ENCODE results near the gene SNX25.
"Not testable (repeated sequence)": the region's sequence is repeated elsewhere in the genome, so short reads cannot be mapped to it uniquely, and the experiment has no call there.

The SNX25 gene

DNA sequence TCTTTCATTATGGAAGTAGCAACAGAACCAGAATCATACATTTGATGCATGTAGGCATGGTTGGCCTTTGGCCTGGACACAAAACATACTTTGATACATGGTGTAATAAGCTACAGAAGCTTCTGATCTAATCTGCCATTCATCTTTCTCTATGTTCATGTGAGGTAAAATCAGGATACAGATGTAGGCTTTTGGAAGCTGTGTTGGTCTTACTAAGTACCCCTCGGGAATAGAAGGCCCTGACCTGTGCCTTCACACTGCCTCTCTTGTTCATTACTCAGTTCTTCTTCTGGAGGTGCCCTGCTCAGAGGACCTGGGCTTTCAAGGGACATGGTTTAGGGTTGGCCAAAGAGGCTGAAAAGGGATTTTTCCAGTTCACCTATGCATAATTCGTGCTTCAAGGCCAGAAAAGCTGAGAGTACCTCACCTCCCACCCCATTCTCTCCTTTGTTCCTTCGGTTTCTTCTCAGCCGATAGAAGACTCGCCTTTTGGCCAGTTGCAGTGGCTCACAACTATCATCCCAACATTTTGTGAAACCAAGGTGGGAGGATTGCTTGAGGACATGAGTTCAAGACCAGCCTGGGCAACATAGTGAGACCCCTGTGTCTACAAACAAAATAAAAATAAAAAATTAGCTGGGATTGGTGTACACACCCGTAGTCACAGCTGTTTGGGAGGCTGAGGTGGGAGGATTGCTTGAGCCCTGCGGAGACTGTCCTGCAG is 25.9 kb downstream of the SNX25 start:
- no peak for DNase-seq

DNA sequence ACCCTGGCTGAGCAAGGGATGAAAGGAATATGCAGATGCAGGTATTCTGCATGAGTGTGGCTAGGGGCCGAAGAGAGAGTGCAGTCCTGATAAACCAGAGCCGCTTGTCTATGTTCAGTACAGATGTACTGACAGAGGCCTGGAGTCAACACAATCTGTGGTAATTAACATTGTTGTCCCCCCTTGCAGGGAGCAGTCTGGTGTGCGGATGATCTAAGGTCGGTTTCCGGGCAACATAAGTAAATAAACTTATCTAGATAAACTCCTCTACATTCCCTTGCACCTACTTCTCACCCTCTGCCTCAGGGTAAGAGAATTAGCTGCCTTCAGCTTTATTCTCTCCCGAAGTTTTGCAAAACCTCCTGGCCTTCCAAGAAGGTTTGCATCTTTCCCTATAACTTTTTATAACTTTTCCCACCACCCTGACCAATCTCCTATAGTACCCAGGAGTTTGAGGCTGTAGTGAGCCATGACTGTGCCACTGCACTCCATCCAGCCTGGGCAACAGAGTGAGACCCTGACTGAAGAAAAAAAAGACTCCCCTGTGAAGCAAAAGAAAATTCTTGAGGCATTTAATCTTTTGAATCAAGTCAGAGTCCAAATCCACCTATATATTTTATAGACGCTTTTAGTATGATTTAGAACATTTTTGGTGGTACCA is 26.6 kb downstream of the SNX25 start:
- no peak for DNase-seq

DNA sequence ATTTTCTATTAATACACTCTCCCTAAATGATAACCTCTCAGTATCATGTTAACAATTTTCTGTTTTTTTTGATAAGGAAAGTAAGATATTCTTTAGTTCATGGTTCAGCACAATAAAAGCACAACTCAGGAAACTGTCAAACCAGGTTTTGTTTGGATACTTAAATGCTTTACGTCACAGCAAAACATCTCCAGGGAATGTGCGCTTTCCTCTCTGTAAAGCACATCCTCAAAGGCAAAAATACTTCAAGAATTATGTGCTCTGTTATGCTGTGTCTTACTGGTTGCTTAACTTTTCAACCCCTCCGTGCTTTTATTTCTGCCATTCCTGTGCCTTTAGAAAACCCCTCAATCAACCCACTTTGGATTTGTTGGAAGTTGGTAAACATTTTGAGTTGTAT is 27.8 kb downstream of the SNX25 start:
- DNase-seq, result no peak

DNA sequence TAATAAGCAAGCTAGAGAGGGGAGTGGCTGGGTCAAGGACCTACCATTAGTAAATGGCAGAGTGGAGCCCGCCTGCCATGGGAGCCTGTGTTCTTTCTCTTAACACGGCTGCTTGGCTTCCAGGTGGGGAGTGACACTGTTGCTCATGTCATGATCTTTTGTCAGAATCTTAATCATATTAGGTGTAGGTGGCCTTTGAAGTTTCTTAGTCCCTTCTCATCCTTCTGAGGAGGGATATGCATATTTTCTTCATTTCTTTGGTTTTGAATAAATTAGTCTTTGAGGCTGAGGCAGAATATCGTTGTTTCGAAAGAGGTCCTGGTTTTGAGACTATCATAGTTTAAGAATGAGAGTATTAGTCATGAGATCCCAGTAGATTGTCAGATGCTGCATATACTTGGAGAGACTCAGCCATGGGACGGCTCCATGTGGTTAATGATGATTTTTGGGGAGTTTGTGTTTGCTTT is 28.9 kb downstream of the SNX25 start:
- no peak for DNase-seq

DNA sequence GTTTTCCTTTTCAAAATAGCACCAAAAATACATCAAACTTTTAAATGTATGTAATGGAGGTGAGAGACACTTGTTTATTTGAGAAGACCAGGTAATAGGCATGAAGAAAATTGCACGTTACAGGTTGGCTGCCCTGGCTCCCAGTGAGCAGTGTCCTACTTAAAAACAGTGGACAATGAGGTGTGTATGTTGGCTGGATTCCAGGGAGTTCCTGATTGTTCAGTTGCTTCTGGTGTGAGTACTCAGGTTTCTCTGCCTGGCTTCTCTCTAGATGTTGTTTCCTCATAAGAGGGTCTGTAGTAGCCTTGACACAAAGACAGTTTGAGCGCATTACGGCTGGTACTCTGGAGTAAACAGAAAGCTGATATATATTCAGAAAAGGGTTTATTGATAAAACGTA is 29.4 kb downstream of the SNX25 start:
- DNase-seq, result no peak

DNA sequence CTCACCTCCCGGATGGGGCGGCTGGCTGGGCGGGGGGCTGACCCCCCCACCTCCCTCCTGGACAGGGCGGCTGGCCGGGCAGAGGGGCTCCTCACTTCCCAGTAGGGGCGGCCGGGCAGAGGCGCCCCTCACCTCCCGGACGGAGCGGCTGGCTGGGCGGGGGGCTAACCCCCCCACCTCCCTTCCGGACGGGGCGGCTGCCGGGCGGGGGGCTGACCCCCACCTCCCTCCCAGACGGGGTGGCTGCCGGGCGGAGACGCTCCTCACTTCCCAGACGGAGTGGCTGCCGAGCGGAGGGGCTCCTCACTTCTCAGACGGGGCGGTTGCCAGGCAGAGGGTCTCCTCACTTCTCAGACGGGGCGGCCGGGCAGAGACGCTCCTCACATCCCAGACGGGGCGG is 31.1 kb downstream of the SNX25 start:
- not testable (repeated sequence) for DNase-seq

DNA sequence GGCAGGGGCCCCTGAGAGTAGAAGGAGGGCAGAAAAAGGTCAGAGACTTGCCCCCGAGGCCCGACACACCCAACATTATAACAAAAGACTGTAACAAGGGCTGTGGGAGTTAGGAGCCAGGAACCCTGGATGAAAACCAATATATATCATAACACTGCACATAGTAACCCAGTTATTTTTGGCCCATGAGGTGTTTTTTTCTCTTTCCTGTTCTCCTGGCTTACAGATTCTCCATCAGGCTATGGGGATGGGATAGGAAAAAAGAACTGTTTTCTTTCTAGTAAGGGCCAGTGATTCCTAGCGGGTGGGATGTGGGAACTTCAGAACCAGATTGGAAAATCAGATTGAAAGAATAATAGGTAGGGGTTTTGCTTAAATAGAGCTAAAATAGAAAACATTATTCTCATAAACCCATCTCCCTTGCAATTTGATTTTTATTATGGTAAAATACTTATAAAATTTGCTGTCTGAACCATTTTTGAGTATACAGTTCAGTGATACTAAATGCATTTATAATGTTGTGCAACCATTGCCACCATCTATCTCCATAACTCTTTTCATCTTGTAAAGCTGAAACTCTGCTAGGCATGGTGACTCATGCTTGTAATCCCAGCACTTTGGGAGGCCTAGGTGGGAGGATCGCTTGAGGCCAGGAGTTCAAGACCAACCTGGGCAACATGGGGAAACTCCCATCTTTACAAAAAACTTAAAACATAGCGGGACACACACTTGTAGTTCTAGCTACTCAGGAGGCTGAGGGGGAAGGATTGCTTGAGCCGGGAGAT is 33.5 kb downstream of the SNX25 start:
- no peak for DNase-seq

DNA sequence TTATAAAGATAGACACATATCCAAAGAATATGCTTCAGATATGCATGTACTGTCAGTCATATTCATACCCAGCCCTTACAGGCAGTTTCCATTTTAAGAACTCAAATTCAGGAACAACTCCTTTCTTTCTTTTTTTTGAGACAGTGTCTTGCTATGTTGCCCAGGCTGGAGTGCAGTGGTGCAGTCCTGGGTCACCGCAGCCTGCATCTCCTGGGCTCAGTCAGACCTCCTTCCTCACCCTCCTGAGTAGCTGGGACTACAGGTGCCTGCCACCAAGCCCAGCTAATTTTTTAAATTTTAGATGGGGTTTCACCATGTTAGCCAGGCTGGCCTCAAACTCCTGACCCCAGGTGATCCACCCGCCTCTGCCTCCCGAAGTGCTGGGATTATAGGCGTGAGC is 34.5 kb downstream of the SNX25 start:
- no peak for DNase-seq

DNA sequence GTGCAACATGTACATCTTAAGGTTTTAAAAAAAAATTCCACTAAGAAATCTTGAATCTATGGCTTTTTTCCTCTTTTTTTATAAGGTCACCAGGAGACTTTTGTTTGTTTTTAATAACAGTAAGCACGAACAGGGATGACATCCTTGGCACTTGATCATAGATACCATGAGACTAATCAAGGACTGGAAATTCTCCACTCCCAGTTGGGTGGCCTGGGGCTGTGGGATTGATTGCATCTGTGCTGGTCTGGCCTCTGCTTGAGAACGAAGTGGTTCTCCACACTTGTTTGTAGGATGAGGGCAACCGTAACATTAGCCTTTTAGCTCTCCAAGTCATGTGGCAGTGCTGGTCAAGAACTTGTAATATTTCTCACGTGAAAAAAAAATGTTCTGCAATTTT is 35.4 kb downstream of the SNX25 start:
- DNase-seq, result no peak

DNA sequence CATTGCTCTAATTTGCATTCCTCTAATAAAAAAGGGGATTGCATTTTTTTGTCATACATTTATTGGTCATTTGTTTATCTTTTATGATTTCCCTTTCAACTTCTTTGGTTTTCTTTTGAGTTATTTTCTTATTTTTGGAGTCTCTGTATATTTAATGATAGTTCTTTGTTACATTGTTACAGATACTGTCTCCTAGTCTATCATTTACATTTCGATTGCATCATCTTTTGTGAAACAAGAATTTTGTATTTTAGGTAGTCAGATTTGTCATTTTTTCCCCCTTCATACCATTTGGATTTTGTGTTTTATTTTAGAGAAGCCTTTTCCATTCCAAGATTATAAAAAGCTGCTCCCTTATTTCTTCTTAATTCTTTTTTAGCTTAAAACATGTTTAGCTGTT is 37.1 kb downstream of the SNX25 start:
- no peak for DNase-seq

DNA sequence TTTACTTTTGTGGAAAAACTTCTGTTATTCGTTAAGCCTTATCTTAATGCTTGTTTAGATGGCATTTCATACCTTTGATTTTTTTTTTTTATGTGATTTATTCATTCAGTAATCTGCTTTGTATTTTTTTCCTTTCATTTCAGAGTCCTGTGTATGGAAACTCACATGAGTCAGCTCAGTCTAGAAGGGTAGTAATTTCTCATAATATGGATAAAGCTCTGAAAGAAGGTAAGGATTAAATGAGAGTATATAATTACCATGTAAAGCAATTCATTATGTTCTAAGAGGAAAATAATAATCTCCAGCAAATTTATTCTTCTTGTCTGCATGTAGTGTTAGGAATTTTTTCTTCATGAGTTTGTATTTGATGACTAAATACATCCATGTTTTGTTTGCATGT is 37.8 kb downstream of the SNX25 start:
- DNase-seq, result no peak

DNA sequence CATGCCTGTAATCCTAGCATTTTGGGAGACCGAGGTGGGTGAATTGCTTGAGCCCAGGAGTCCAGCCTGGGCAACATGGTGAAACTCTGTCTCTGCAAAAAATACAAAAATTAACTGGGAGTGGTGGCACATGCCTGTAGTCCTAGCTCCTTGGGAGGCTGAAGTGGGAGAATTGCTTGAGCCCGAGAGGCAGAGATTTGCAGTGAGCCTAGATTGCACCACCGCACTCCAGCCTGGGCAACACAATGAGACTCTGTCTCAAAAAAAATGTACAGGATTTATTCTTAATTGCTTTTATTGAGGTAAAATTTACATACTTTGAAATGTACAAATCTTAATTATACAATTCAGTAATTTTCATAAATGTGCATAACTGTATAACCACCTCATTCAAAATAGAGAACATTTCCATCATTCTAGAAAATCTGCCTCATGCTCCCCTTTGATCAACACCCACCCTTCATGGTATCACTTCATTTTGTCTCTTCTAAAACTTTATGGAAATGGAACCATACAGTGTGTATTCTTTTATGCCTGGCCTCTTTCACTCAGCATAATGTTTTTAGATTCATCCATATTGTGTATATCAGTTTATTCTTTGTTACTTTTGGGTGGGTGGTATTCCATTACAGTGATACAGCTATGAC is 39.1 kb downstream of the SNX25 start:
- no peak for DNase-seq

DNA sequence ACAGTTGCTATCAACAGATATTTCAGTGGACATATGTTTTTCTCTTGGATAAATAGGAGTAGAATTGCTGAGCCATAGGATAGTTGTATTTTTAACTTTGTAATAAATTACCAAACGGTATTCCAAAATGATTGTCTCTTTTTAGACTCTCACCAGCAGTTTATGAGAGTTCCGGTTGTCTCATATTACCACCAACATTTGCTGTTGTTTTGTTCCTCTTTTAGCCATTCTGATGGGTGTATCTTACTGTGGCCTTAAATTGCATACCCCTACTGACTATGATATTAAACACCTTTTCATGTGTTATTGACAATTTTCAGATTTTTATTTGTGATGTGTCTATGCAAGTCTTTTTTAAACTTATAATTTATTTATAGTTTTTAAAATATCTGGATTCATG is 39.7 kb downstream of the SNX25 start:
- no peak for DNase-seq

DNA sequence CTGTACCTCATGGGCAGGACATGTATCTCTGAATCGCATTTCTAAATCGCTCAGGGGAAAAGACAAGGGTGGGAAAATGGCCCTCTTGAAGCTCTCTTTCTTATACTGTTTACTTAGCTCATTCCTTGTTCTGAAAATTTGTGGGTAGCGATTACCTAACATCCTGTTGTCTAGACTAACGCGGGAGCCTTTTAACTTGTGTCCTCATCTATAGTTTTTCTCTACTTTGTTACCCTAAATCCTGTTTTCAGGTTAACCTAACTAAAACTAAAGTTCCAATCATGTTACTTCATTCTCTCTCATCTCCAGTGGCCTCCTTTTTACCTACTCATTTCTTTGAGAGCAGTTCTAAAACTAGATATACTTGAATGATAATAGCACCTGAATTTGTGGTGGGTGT is 45.0 kb downstream of the SNX25 start:
- DNase-seq, result no peak

DNA sequence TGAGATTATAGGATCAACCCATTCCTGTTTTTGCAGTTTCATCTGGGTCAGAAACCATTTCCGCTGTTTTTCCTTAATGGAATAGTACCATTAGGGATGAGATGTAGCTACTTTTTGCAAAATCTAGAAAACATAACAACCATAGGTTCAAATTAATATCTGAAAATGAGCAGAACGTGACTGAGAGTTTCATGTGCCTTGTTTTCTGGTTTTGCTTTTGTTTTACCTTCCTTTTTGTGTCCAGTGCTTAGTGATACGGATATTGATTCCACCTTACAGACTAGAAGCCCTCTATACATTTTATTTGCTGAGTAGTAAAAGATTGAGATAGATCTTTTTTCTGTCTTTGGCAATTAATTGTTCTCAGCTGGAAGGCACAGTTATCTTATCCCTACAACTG is 46.5 kb downstream of the SNX25 start:
- no peak for DNase-seq

DNA sequence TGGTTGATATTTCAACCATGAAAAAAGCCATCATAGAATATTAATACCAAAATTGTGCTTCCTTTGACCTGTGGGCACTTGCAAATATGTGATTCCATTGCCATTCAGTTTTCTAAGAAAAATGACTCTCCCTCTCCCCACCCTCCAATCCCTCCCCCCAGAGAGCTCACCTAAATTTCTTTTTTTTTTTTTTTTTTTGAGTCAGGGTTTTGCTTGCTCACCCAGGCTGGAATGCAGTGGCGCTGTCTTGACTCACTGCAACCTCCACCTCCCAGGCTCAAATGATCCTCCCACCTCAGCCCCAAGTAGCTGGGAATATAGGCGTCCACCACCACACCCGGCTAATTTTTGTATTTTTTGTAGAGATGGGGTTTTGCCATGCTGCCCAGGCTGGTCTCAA is 47.0 kb downstream of the SNX25 start:
- DNase-seq, result peak; percentile 3

DNA sequence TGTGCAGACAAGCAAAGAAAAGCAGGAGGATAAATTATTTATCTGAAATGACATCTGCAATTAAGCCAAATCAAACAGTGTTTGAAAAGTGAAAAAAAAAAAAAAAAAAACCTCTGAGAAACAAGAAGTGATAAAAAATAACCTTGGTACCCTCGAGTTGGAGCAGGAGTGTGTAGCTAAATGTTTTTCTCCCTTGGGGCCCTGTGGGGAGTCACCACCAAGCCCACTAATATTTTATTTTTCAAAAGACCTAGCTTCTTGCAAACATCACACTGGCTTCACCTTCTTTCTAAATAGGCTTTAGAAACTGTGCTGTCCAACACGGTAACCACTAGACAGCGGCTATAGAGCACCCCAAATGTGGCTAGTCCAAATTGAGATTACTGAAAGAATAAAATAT is 47.7 kb downstream of the SNX25 start:
- DNase-seq, result no peak

DNA sequence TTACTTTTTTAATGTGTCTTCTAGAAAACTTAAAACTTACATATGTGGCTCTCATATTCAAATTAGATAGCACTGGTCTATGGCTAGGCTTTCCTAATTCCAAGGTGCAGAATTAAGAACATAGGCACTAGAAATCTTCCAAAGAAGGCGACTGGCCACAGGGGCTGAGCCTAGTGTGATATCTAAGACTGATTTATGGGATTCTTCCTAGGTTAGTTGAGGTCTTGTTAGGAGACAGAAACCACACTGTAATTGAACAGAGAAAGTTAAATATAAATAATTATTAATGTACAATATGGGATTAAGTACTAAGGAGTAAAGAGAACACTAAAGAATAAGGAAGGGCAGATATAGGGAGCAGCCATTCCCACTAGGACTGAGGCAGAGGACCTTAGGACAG is 48.3 kb downstream of the SNX25 start:
- no peak for DNase-seq

DNA sequence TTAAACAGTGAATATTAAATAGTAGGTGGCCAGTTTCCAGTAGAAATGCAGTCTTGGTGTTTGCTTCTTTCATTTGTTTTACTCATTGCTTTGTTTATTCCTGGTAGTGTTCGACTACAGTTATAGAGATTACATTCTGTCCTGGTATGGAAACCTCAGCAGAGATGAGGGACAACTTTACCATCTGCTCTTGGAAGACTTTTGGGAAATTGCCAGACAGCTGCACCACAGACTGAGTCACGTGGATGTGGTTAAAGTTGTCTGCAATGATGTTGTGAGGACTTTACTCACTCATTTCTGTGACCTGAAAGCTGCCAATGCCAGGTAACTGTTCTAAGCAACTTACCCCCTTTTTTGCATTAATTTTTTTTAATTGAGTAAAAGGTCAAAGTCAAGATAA is 49.3 kb downstream of the SNX25 start:
- DNase-seq, result not testable (repeated sequence)

DNA sequence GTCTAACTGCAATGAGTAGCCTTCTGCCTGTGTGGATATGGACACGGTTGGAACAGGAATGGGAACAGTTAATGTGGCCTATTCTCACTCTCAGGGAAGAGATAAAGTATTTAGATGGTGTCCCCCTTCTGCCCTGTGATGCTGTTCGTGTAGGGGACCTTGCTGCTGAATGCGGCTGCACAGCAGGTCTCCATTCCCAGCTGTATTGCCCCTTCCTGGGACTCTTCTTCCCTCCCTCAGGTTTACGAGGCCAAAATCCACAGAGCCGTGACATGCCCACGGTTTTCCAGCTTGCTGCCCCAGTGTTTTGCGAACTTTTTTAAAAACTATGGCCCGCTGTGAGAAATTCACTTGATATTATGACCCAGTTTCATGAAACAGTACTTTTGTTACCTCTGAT is 50.3 kb downstream of the SNX25 start:
- no peak for DNase-seq

DNA sequence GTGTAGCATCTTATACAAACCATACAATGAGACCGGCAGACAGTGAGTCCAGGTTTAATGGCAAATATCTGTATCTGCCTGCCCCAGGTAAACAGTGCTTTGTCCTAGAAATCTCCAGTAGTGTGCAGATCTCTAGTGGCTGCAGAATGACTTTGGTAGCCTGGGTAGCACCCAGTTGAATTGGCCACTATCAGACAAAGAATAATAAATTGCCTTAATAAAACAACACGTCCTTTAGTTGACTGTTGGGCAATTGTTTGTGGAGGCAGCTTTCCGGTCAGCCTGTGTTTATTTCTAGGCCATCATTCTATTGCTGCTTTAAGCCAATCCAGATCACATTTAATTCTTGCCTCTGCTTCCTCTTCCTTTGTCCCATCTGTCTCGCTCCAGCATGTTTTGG is 52.5 kb downstream of the SNX25 start:
- DNase-seq, result no peak

DNA sequence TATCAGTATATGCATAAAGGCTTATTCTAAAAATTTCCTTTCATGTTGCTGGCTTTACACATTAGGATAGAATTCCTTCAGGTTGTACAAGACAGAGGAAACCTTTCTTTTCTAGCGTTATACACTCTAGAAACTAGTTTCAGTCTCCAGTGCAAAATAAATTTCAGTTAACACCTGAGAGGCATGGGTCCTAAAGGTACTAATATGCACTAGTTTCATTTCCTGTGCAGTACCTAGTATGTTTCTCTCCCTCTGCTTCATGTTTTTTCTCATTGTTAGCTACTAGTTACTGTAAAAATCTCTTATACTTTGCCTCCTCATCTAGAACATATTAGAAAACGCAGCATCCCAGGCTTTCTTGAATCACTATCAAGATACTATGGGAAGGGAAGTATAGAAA is 54.0 kb downstream of the SNX25 start:
- no peak for DNase-seq

DNA sequence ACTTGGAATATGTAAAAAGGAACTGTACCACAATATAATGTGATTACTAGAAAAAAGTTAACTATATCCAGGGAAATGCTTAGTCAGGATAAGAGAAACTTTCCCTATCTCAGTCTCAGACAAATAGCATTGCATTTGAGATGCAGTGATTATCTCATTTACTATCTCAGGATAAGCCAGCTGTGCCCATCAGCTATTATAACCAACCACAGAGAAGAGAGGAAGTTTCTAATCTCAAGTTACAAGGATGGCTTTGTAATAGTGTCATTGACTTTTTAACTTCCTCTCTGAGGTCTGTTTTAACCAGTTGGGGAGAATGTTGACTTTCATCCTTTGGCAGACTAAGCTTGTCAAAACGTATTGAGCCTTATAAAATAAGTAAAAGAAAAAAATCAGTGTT is 56.5 kb downstream of the SNX25 start:
- no peak for DNase-seq

DNA sequence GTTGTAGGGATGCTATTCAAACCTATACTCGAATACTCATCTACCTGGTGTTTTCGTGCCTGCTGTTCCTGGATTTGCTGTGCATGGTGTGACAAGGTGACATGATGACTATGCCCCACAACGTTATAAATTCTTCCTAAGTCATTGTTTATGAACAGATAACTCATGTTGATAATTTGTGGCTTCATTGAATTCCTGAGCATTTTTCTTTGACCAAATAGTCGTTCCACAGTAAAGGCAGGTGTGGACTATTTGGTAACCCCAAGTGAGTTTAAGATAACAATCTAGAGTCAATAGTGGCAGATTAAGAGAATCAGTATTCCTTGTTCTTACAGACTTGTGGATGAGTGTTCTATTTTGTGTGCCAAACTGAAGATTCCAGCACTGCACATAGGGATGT is 59.9 kb downstream of the SNX25 start:
- no peak for DNase-seq

Data from T-helper 9 cell (primary cell).